SK-N-DZ (cell line): Measurements from ENCODE around the gene P3R3URF.

ENCODE experiments used
- DNase-seq: peaks from one replicate; pipeline ENCODE4 v3.0.0-alpha.2; 2015; ENCODE audit warnings: low spot score
- small RNA-seq, 2 experiments: library from RNA; depleted of rRNA; stranded (forward); fragments of <200 nt; gene quantifications; one replicate each; pipeline ENCODE3, GENCODE V24; 2014

P3R3URF gene

GRCh38 chr1:46132529-46133180 is 43.6 kb downstream of the P3R3URF start, which contains the start of gene PIK3R3:
Gene PIK3R3, minus strand, starts transcription at chr1:46132629. Its CDS starts 677 bp downstream, at chr1:46131952.
- DNase-seq = peak; percentile 99

GRCh38 chr1:46131712-46132528 is 44.4 kb downstream of the P3R3URF start:
- peak; percentile 39 for DNase-seq

GRCh38 chr1:46131093-46131492 is 45.2 kb downstream of the P3R3URF start:
- DNase-seq = no peak

GRCh38 chr1:46130606-46131005 is 45.7 kb downstream of the P3R3URF start:
- no peak for DNase-seq

- DNase-seq = no peak
Measured at GRCh38 chr1:46130121-46130520, 46.2 kb downstream of the P3R3URF start.

GRCh38 chr1:46128344-46128743 is 47.9 kb downstream of the P3R3URF start:
- no peak for DNase-seq

Small RNAs within 50 kb of the gene (small RNA-seq; reads per million reads assigned to genes)
- gene AL672043.1 = 0 reads per million in 2 experiments
